ENCODE measurements around the gene KLF11.

GRCh38 chr2:10001586-10001985, 41.8 kb upstream of the KLF11 start:
- TF ChIP-seq CTCF (IDR thresholded peaks at IDR 0.05) (no peak), EP300 (IDR thresholded peaks at IDR 0.05) (peak in 1 of 4 donors; percentile 43)

Data from upper lobe of left lung (tissue), 4 donors.